GM18951 (cell line): ENCODE results near the gene DRC7.

Experiments used
- POLR2A ChIP-seq: IDR thresholded peaks from 4 replicates; pipeline ENCODE4 v1.6.1; 2011; ENCODE audit warnings: mild to moderate bottlenecking; ENCODE audit not compliant: insufficient read length, insufficient read depth; ENCODE audit errors: extremely low read depth
- in situ Hi-C: fragments of 300-500 bp; cut with MboI; formaldehyde crosslinking; loops from one replicate; pipeline ENCODE4 v1.12.0; 2022; ENCODE audit warnings: low sequenced_read_pairs, mixed read lengths, inconsistent platforms; ENCODE audit not compliant: unreplicated experiment

The DRC7 gene

DNA sequence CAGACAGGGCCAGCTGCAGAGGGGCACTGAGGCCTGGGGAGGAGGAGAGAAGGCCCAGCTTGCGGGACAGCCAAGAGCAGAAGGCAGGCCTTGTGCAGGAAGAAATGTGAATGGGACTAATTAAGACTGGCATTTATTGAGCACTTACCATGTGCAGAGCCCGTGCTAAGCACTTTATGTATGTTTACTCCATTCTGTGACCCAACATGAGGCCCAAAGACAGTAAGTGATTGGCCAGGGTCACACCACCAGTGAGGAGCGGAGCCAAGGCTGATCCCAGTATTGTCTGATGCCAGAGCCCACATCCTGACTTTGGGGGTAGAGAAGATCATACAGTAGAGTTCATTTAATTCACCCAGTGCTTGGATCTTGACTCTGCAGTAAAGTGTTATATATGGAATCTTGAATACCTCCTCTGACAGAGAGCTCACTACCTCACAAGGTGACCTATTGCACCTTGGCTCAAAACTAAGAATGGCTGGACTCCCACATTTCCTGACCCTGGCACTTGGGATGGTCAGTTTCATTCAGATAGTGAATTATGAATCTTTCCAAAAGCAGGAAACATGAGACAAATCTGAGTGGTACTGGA lies 54.6 kb downstream of the DRC7 start:
- no peak for TF ChIP-seq POLR2A
- in situ Hi-C loops, result no loop called here

DNA sequence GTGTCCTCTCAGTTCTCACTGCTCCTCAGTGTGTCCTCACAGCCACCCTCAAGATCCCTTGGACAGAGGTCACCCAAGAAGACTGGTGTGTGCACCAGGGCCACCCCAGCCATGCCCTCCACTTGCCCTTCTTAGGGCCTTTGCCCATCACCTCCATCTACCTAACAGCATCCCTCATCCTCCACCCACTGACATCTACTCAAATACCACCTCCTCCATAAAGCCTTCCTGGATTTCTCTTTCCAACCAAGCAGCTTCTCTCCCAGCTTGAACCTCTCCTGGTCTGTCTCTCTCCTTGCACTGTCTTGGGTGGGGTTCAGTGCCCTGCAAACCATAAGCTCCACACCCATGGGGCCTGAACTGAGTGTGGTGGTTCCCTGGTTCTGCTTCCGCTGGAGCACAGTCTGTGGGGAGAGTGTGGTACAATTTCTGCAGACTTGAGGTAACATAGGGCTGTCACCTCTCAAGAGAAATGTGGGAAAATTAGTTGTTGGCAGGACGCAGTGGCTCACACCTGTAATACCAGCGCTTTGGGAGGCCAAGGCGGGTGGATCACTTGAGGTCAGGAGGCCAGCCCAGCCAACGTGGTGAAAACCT lies 55.3 kb downstream of the DRC7 start:
- in situ Hi-C loops, result loop anchor here (10.0 kb wide), 1 partner anchor 135 kb away; no protein-coding TSS in a partner anchor
- TF ChIP-seq POLR2A, result no peak

GRCh38 chr16:57750796-57751538 lies 56.4 kb downstream of the DRC7 start:
- no peak for TF ChIP-seq POLR2A
- in situ Hi-C loops, result loop anchor here (10.0 kb wide), 1 partner anchor 134 kb away; no protein-coding TSS in a partner anchor

DNA sequence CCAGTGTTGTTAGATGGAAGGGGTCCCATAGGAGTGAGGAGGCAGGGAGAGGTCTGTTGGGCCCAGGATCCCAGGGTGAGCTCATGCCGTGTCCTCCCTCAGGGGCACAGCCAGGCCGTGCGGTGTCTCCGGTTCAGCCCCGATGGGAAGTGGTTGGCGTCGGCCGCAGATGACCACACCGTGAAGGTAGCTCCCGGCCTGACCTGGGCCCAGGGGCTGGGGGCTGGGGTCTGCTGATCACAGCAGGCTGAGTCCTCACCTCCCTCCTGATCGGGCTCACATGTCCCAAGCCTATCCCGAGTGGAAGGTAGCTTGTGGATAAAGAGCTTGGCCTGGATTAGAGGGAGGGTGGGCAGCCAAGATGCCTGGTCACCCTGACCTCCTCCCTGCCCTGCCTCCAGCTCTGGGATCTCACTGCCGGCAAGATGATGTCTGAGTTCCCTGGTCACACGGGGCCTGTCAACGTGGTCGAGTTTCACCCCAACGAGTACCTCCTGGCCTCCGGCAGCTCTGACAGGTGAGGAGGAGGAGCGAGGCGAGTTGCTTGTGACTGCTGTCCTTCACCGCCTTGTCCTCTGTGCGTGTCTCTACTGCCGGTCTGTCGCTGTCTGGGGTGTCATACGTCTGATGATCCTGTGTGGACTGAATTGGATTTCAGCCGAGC lies 57.1 kb downstream of the DRC7 start:
- TF ChIP-seq POLR2A, result no peak
- in situ Hi-C loops, result loop anchor here (10.0 kb wide), 1 partner anchor 133 kb away; no protein-coding TSS in a partner anchor

DNA sequence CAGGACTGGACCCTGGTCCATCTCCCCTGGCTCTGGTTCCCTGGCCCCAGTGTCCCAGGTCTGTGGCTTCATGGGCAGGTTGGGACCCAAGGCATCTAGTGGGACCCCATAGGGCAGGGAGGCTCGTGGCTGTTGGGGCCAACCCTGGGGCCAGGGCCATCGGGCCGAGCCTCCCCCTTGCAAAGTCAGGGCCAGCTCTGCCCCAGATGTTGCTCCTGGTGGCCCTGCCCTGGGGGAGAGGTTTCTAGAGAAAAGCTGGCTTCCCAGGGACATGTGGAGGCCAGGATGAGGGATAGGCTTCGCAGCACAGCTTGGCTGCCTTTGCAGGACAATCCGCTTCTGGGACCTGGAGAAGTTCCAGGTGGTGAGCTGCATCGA lies 57.6 kb downstream of the DRC7 start:
- TF ChIP-seq POLR2A, result no peak
- in situ Hi-C loops, result loop anchor here (10.0 kb wide), 1 partner anchor 133 kb away; no protein-coding TSS in a partner anchor

DNA sequence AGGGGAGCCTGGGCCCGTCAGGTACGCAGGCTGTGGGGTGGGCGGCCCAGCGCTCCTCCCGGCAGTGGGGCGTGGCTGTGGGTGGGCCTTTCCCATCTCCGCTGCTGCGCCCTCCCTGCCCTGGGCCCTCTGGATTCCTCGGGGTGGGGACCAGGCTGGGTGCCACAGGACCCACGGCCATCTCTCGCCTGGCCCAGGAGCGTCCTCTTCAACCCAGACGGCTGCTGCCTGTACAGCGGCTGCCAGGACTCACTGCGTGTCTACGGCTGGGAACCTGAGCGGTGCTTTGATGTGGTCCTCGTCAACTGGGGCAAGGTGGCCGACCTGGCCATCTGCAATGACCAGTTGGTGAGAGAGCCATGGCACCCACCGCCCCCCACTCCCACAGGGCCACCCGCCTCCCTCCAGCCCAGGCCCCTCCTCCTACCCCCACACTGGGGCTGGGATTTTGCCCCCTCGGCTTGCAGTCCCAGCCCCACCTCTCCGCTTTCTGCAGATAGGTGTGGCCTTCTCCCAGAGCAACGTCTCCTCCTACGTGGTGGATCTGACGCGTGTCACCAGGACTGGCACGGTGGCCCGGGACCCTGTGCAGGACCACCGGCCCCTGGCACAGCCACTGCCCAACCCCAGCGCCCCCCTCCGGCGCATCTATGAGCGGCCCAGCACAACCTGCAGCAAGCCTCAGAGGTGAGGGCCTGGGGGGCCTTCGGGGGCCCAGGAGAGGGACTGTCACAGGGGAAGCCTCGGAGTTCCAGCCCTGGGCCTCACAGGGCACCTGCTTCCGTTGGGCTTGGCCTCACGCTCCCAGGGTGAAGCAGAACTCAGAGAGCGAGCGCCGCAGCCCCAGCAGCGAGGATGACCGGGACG lies 58.2 kb downstream of the DRC7 start:
- in situ Hi-C loops, result loop anchor here (10.0 kb wide), 1 partner anchor 132 kb away; no protein-coding TSS in a partner anchor
- TF ChIP-seq POLR2A, result no peak

DNA sequence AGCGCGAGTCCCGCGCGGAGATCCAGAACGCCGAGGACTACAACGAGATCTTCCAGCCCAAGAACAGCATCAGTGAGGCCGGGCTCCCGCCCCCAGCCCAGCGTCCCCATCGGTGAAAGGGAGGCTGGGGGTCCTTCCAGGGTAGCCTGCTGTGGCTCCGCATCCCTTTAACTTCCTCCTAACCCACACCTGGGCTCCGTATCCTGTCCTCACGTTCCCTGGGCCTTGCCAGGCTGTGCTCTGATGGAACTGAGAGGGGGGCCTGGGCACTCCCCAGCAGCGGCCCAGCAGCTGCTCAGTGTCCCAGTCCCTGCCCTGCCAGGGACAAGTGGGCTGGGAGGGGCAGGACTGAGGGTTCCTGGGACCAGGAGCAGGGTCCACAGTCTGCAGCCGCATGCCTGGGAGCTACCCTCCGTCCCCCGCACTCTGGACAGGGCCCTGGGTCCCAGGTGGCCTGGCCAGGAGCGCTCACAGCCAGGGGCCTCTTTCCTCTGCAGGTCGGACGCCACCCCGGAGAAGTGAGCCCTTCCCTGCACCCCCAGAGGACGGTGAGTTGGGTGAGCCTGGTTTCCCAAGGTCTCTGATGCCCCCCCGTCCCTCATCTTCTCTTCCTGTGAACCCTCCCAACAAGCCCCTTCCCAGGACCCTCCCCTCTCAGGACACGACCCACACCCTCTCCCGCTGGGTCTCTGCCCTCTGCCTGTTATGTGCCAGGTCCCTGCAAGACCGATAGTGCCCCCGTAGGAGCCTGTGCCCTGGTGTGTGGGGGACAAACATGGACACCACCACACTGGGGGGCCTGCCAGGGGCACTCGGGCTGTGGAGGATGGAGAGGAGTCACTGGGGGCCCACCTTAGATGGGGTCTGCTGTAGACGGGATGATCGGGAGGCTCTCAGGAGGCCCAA lies 59.1 kb downstream of the DRC7 start:
- in situ Hi-C loops, result loop anchor here (10.0 kb wide), 1 partner anchor 131 kb away; no protein-coding TSS in a partner anchor
- no peak for TF ChIP-seq POLR2A

DNA sequence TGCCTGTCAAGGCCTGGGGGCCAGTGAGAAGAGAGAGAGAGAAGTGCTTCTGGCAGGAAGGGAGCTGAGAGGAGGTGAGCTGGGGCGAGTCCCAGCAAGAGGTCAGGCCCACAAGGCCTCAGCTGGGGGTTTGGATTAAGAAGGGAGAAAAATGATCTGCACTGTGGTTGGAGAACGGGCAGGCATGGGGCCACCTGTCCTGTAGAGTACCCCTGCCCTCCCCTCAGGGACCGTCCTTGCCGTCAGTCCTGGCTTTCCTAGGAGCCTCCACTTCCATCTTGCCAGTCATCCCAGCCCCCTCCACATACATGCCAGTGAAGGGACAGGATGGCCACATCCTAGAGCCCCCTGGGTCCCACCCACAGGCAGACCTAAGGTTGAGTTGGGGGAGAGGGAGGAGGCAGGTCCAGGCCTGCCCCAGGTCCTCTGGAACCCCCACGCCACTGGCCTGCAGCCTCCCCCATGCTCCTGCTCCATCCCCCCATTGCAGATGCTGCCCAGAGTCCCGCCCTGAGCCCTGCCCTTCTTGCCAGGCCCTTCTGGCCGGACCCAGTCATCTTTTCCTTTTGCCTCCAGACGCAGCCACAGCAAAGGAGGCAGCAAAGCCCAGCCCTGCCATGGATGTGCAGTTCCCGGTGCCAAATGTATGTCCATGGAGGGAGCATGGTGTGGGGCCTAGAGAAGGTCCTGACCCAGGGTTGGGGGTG lies 59.9 kb downstream of the DRC7 start:
- in situ Hi-C loops, result loop anchor here (10.0 kb wide), 1 partner anchor 130 kb away; no protein-coding TSS in a partner anchor

GRCh38 chr16:57755061-57755684 lies 60.6 kb downstream of the DRC7 start:
- no peak for TF ChIP-seq POLR2A
- in situ Hi-C loops, result loop anchor here (10.0 kb wide), 1 partner anchor 130 kb away; no protein-coding TSS in a partner anchor

More for the DNA sequence above, 59.9 kb downstream of the DRC7 start:
- no peak for TF ChIP-seq POLR2A

- TF ChIP-seq POLR2A, result no peak
- in situ Hi-C loops, result loop anchor here (10.0 kb wide), 1 partner anchor 129 kb away; no protein-coding TSS in a partner anchor
Measured at GRCh38 chr16:57755726-57756423, 61.3 kb downstream of the DRC7 start.
